HG03354 (cell line): ENCODE results near the gene PHPT1.
"Not testable (repeated sequence)": the region's sequence is repeated elsewhere in the genome, so short reads cannot be mapped to it uniquely, and the experiment has no call there.

Source experiments
- ATAC-seq: cut with Tn5 transposase; IDR thresholded peaks from one replicate; pipeline ENCODE4 v1.9.1; 2021; ENCODE audit warnings: mild to moderate bottlenecking; ENCODE audit not compliant: unreplicated experiment, poor library complexity, severe bottlenecking

Gene PHPT1

GRCh38 chr9:136821826-136822544 lies 27.2 kb upstream of the PHPT1 start:
- ATAC-seq = no peak

- no peak for ATAC-seq
Measured at GRCh38 chr9:136823136-136824046, 25.8 kb upstream of the PHPT1 start.

- ATAC-seq = no peak
Measured at GRCh38 chr9:136824496-136825225, 24.5 kb upstream of the PHPT1 start.

- ATAC-seq = no peak
Measured at GRCh38 chr9:136825295-136826187, 23.7 kb upstream of the PHPT1 start.

GRCh38 chr9:136826188-136826541 lies 23.0 kb upstream of the PHPT1 start:
- ATAC-seq = no peak

- ATAC-seq = no peak
Measured at GRCh38 chr9:136826703-136827582, 22.3 kb upstream of the PHPT1 start.

GRCh38 chr9:136827794-136828473 lies 21.3 kb upstream of the PHPT1 start:
- ATAC-seq = no peak

- no peak for ATAC-seq
Measured at GRCh38 chr9:136828474-136829140, 20.6 kb upstream of the PHPT1 start.

- no peak for ATAC-seq
Measured at GRCh38 chr9:136829412-136829811, 19.8 kb upstream of the PHPT1 start.

- ATAC-seq = no peak
Measured at GRCh38 chr9:136829981-136830885, 19.0 kb upstream of the PHPT1 start.

- ATAC-seq = no peak
Measured at GRCh38 chr9:136831002-136831719, 18.0 kb upstream of the PHPT1 start.

- no peak for ATAC-seq
Measured at GRCh38 chr9:136831720-136832104, 17.5 kb upstream of the PHPT1 start.

GRCh38 chr9:136832581-136832980 lies 16.6 kb upstream of the PHPT1 start:
- no peak for ATAC-seq

GRCh38 chr9:136833381-136834048 lies 15.7 kb upstream of the PHPT1 start:
- ATAC-seq = not testable (repeated sequence)

GRCh38 chr9:136835162-136835931 lies 13.9 kb upstream of the PHPT1 start:
- no peak for ATAC-seq
